Epidermal melanocyte (primary cell): ENCODE data around the gene ARTN.

ENCODE experiments used
- DNase-seq: peaks from one replicate; pipeline ENCODE4 v3.0.0; 2011; ENCODE audit warnings: low spot score; ENCODE audit not compliant: insufficient read length

Gene ARTN

DNA sequence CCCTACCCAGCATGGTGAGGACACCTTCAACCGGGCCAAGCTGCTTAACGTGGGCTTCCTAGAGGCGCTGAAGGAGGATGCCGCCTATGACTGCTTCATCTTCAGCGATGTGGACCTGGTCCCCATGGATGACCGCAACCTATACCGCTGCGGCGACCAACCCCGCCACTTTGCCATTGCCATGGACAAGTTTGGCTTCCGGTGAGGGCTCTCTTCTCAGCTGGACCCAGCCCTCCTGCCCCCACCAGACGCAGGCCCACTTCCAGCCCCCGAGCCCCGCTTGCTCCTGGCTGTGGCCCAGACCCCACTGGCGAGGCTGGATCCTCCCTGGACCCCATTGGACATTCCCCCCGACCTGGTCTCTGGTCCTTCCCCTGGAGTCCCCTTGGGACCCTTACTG lies 51.3 kb downstream of the ARTN start:
- no peak for DNase-seq

DNA sequence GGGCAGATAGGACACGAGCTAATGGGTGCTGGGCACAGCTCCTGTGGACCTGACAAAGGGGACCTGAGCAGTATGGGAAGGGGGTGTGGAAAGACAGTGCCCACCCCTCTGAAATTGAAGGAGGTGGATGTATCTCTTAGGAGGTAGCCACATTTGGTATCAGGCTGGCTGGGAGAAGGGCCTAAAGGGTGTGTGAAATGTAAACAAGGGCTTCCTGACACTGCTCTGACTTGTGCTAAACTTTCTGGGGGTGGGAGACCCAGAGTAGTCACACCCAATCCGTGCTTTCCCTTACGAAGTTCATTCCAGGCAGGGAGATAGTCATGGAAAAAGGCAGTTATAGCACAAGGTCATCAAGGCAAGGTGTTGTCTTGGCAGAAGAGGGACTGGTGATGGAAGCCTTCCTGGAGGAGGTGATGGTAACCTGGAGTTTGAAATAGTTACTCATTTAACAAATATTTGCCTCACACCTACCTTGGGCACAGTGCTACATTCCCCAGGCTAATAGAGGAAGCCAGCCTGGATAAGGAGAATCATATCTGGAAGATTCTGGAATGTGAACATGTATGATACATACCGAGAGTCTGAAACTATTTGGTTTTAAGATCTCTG lies 52.5 kb downstream of the ARTN start:
- no peak for DNase-seq

DNA sequence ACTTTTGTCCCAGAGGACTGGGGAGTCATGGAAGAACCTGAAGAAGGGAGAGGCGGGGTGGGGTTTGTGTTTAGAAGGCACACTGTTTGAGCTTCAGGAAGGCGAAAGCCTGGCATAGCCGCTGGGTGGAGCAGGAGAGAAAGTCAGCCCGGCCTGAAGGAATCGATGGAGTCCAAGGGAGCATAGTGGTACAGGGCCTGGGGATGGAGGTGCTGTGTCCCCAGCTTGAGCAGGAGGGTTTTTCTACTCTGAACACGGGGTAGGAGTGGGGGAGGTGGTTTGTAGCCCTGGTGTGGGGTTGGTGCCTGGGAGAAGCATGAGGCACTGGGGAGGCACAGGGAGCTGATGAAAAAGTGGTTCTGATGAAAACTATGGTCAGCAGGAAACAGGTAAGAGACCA lies 53.1 kb downstream of the ARTN start:
- DNase-seq, result no peak
